Neural crest cell (in vitro differentiated cells): ENCODE results near the gene PKN1. TPM values are rescaled to one million over a fixed set of nuclear protein-coding genes. Genes with fewer than 3 reads are reported as not detected.
A peak's percentile ranks its signal among the peaks of the same experiment; 100 is the strongest.

Source experiments
- DNase-seq: peaks from one replicate; pipeline ENCODE4 v3.0.0; 2021; ENCODE audit warnings: low read depth, mixed read lengths, low spot score
- H3K27ac Mint-ChIP-seq: one replicate; pipeline ENCODE4 v1.8.0; 2021; ENCODE audit warnings: mild to moderate bottlenecking, mixed read lengths; ENCODE audit not compliant: unreplicated experiment
- H3K27me3 Mint-ChIP-seq: 2 replicates; pipeline ENCODE4 v1.8.0; 2021; ENCODE audit warnings: low read depth, mild to moderate bottlenecking, mixed read lengths
- H3K36me3 Mint-ChIP-seq: 2 replicates; pipeline ENCODE4 v1.8.0; 2021; ENCODE audit warnings: low read depth, mild to moderate bottlenecking, mixed read lengths
- H3K4me1 Mint-ChIP-seq: 2 replicates; pipeline ENCODE4 v1.8.0; 2021; ENCODE audit warnings: mixed read lengths
- H3K4me3 Mint-ChIP-seq: one replicate; pipeline ENCODE4 v1.8.0; 2021; ENCODE audit warnings: mild to moderate bottlenecking, mixed read lengths
- H3K9me3 Mint-ChIP-seq: 2 replicates; pipeline ENCODE4 v1.8.0; 2021; ENCODE audit warnings: mixed read lengths
- CTCF ChIP-seq: fragments of 200-600 bp; sonication (generic); conservative IDR thresholded peaks from 2 replicates; pipeline ENCODE4 v1.5.0; 2021; ENCODE audit warnings: antibody characterized with exemption, mild to moderate bottlenecking
- total RNA-seq: library from RNA; stranded (reverse); gene quantifications from 2 replicates; pipeline ENCODE4 v1.2.1, GENCODE V29; 2021

Gene PKN1
- total RNA-seq, 1 donor from 2014 or later: 126 TPM

- Mint-ChIP-seq H3K27ac (no peak overlapping the region), H3K9me3 (no peaks in the 10 kb centered on the region), H3K27me3 (no peaks in the 10 kb centered on the region), H3K4me1 (peaks cover 7% of the 10 kb centered on the region), H3K4me3 (peak overlapping the region; percentile 77), H3K36me3 (peaks cover 2% of the 10 kb centered on the region)
- no peak for DNase-seq
- TF ChIP-seq CTCF: no peak
Measured at GRCh38 chr19:14405380-14405757, 27.7 kb upstream of the PKN1 start.

- Mint-ChIP-seq H3K9me3 (no peaks in the 10 kb centered on the region), H3K27ac (peak overlapping the region; percentile 67), H3K27me3 (no peaks in the 10 kb centered on the region), H3K4me3 (peak overlapping the region; percentile 77), H3K36me3 (peaks cover 2% of the 10 kb centered on the region), H3K4me1 (peaks cover 7% of the 10 kb centered on the region)
- DNase-seq: peak; percentile 97
- peak; percentile 98 for TF ChIP-seq CTCF
Measured at GRCh38 chr19:14405758-14406644, 27.1 kb upstream of the PKN1 start.

GRCh38 chr19:14406645-14407401, 26.3 kb upstream of the PKN1 start:
- Mint-ChIP-seq H3K4me3 (no peak overlapping the region), H3K27me3 (no peaks in the 10 kb centered on the region), H3K36me3 (peaks cover 2% of the 10 kb centered on the region), H3K9me3 (no peaks in the 10 kb centered on the region), H3K27ac (no peak overlapping the region), H3K4me1 (peaks cover 7% of the 10 kb centered on the region)
- TF ChIP-seq CTCF: no peak
- DNase-seq: no peak

GRCh38 chr19:14407605-14408484, 25.3 kb upstream of the PKN1 start:
- H3K36me3 Mint-ChIP-seq: peaks cover 2% of the 10 kb centered on the region
- H3K4me3 Mint-ChIP-seq: peak overlapping the region; percentile 34
- peaks cover 7% of the 10 kb centered on the region for H3K4me1 Mint-ChIP-seq

More at GRCh38 chr19:14407605-14408484, 25.3 kb upstream of the PKN1 start:
- Mint-ChIP-seq H3K27me3 (no peaks in the 10 kb centered on the region), H3K9me3 (no peaks in the 10 kb centered on the region), H3K27ac (peak overlapping the region; percentile 90)
- no peak for DNase-seq
- no peak for TF ChIP-seq CTCF
